Activated CD4-positive, alpha-beta T cell treated with anti-CD3 and anti-CD28 coated beads for 4 hours (primary cell): Measurements from ENCODE around the gene PZP.

Experiments
- DNase-seq, 2 donors: peaks; one replicate each; pipeline ENCODE4 v3.0.0-alpha.2; 2020

The PZP gene

GRCh38 chr12:9099552-9100190, 108.5 kb downstream of the PZP start:
- no peak for DNase-seq
